HG02981 (cell line): ENCODE data around the gene KCTD17.
A peak's percentile ranks its signal among the peaks of the same experiment; 100 is the strongest.

Source experiments
- ATAC-seq: cut with Tn5 transposase; IDR thresholded peaks from one replicate; pipeline ENCODE4 v1.9.1; 2021; ENCODE audit warnings: mild to moderate bottlenecking, moderate library complexity; ENCODE audit not compliant: unreplicated experiment

KCTD17 gene, protein sequence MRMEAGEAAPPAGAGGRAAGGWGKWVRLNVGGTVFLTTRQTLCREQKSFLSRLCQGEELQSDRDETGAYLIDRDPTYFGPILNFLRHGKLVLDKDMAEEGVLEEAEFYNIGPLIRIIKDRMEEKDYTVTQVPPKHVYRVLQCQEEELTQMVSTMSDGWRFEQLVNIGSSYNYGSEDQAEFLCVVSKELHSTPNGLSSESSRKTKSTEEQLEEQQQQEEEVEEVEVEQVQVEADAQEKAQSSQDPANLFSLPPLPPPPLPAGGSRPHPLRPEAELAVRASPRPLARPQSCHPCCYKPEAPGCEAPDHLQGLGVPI

DNA sequence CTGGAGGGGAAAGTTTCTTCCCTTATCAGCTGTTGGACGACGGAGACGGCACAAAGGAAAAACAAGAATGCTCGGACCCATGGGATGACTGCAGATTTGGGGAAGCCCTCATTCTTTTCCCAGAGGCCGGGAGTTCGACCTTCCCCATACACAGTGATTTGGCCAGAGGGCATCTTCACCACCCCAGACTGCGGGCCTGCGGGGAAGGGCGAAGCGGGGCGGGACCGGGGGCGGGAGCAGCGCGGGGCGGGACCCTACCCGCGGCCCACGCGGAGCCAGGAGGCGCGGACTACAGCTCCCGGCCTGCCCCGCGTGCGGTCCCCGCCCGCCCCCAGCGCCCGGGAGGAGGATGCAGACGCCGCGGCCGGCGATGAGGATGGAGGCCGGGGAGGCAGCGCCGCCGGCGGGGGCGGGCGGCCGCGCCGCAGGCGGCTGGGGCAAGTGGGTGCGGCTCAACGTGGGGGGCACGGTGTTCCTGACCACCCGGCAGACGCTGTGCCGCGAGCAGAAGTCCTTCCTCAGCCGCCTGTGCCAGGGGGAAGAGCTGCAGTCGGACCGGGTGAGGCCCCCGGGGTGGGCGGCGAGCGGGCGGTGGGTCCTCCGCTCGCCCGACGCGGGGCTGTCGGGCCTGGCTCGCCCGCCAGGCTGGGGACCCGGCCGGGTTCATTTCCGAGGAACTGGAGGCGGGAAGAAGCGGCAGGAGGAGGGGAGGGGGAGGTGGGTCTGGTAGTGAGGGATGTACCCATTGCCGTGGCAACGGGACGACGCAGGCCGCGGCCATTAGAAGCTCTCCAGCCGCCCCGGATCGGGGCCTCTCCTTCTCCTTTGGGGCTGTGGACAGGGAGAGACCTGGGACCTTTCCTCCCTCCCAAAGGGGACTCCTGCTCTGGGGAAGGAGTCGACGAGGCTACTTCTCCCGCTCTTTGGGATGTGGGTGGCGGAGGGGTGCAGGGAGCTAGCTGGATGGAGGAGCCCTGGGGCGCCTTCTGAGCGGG is at the start of gene KCTD17:
Gene KCTD17 (plus strand): TSS at position 352 of the 995 bp plus-strand sequence. CDS start 19 bp downstream, at position 371.
- ATAC-seq = peak; percentile 86

DNA sequence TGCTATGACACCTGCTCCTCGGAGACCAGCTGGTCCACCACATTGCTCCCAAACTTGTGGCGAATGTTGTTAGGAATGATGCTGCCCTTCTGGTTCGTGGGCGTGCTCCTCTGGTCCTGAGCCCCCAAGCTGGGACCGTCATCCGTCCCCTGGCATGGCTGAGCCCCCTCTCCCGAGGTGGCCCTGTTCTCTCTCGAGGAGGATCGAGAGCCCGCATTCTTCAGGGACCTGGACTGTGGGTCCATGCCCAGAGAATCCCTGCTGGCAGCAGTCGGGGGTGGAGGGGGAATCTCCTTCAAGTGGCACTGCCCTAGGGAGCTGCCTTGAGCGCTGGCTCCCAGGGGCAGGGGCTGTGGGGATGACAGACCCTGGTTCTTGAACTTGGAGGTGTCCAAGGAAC is 49.7 kb upstream of the KCTD17 start:
- no peak for ATAC-seq

DNA sequence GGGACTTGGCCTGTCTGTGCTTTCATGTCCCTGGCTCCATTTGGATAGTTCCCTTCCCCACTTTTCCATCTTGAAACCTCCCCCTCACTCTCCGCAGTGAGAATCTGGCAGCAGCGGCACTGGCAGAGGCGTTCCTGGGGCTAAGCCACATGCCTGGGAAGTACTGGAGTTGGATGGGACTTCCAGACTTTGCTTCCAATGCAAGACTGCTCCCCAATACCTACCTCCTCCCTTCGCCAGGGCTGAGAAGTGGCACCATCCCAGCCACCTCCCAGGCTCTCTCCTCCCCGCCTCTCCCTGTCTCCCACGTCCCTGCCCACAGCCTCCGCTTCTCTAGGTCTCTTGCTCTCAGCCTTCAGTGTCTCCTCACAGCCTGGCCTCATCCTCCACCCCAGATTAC is 48.9 kb upstream of the KCTD17 start:
- no peak for ATAC-seq

DNA sequence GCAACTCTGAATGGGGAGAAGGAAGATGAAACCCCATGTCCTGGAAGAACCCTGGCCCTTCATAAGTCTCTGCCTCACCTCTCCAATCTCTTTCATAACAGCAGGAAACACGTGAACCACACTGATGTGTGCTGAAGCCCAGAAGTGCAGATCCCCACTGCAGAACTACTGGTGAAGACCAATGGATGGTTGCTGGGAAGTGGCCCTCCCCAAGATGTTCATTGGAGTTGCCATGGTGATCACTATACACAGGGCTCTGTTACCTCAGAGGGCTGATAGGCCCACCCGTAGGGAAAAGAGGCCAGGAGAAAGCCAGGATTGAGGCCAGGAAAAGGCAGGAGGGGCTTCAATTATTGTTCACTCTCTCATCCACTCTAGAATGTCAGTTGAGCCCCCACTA is 43.9 kb upstream of the KCTD17 start:
- ATAC-seq = no peak

DNA sequence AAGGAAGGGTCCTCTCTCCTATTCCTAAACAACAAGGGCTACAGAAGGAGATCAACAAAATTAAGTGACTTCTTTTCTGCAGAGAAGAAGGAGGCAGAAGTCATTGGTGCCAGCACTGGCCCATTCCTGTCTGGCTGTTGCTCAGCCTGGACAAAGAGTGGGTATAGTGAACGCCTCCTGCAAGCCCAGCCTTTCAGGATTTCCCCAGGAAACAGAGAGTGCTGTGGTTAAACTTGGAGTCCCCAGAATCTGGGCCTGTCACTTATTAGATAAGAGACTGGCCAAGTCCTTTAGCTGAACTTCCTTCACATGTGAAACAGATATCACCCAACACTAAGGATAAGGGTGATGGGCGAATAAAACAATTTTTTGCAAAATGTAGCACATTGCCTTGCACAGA is 43.2 kb upstream of the KCTD17 start:
- ATAC-seq = no peak

DNA sequence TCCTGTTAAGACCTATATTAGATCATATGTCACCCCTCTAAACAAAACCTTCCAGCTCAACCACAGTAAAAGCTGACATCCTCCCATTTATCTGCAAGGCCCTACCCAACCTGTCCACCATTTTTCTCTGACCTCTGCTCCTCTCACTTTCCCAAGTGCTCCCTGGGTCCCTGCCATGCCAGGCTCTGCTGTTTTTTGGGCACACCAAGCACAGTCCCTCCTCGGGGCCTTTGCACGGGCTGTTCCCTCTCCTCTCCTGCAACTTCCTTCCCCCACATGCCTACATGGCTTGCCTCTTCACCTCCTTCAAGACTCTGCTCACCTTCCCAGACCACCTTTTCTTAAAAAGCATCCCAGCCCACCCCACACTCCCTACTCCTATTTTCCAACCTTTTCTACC is 42.1 kb upstream of the KCTD17 start:
- no peak for ATAC-seq

DNA sequence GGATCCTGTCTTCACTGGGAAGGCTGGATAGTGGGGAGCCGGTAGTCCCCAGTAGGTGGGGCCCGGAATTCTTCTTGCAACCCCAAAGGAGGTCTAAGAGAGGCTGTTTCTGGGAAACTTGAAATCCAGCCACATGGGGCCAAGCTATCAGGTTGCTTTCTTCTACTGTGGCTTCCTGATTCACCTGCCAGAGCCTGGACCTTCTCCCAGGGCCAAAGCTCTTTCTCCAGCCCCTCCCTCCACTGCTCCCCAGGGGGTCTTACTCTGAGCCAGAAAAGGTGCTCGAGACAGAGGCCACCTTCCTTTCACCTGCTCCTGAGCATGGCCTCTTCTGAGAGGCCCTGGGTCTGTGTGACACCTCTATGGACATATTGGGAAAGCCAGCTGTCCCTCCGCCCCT is 41.4 kb upstream of the KCTD17 start:
- no peak for ATAC-seq

DNA sequence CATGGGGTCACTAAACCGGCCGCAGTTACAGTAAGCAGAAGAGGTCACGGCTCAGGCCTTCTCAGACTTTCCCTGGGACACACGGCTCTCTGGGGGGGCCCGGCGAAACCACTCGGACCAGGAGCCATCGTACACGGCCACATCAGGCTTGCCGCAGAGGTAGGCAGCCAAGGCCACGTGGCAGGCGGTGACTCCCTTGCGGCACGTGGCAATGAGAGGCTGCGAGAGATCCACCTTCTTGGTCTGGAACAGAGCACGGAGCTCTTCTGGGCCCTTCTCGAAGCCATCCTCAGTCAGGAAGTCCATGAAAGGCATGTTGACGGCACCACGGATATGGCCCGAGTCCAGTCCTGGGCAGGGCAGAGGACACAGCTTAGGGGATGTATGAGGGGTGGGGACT is 40.6 kb upstream of the KCTD17 start:
- ATAC-seq = no peak

DNA sequence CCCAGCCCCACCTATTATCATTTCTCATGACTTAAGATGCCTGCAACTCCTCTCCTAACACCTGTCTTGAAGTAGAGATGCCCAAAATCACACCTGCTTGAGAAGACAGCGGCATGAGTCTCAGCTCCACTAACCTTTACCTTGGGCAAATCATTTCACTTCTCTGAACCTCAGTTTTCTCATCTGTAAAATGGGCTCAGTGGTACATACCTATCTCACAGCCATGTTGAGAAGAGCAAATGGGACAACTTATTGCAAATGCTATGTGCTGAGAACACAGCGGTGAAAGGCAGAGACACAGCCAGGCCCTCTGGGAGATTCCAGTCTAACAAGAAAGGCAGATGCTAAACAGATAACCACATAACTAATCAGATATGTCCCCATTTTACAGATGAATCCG is 40.1 kb upstream of the KCTD17 start:
- no peak for ATAC-seq

DNA sequence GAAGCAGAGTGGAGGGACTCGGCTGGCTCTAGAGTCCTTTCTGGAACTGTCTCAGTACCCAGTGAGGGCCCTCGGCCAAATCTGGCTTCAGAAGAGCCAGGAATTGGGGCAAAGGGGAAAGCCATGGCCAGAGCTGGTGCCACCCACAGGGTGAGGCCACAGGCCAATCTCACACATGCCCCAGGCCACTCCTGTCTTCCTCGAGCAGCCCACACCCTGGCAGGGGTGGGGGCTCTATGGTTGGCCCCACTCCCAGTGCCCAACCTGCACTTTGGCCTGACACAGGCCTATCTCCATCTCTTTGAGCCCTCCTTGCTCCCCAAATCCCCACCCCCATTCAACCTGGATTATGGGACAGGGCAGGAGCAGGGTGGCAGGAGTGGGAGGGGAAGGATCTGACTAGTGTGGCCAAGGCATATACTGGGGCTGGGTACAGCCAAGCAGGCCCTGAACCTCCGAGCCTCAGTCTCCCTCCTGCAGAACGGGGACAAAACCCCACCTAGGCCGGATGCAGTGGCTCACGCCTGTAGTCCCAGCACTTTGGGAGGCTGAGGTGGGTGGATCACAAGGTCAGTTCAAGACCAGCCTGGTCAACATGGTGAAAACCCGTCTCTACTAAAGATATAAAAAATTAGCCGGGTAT is 39.2 kb upstream of the KCTD17 start:
- no peak for ATAC-seq

DNA sequence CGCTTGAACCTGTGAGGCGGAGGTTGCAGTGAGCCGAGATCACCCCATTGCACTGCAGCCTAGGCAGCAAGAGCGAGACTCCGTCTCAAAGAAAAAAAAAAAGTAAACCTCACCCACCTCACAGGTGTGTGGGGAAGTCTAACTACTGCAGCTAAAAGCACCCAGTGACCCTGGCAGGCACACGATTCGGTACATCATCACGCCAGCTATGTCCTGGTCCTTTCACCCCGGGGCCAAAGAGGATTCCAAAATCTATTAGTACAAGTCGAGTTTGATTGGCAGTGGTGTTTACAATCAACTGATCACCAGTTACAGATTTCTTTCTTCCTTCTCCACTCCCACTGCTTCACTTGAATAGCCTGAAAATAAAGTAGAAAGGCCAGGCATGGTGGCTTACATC is 38.6 kb upstream of the KCTD17 start:
- no peak for ATAC-seq

DNA sequence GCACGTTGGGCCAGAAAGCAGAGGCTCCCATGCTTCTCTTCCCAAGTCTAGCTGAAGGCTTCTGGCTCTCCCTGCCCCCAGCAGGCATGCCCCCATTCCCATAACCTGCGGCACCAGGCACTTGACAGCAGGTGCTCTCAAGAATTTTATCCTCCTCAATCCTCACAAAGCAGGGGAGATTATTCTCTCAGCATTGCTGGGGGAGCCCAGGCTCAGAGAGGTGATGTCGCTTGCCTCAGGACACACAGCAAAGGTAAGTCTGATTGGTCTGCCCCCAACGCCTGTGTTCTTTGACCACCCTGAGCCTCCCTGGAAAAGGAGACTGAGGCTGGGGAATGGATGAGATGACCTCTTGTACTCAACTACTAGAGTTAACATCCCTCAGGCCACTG is 37.1 kb upstream of the KCTD17 start:
- ATAC-seq = no peak

DNA sequence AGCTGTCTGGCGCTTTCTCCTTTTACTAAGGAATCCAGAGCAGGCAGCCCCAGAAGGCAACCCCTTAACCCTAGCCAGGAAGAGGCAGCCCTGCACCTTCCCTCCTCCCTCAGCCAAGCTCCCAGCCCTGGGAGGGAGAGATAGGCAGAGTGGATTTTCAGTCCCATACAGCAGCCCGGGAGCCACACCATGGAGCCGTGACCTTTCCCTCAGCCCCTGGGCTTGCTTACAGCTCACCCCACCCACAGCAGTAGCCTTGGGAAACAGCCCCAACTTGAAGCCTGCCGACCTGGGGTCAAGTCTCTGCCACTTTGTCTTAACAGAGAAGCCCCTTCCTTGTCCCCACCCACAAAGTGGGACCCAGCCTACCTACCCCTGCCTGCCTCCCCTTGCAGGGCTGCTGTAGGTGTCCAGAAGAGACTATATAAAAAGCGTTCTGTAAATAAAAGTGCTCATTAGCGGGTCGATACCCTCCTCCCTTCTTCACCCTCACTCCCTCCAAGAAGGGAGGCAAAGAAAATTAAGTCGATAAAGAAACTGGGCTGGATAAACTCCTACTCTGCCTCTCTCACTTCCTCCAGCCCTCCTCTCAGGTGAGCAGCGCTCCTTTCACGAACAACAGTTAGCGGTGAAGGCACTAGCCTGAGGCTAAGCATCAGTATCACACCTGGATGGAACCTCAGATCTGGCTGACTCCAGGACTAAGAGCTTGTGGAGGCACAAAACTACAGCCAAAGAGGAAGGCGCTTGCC is 36.5 kb upstream of the KCTD17 start:
- ATAC-seq = no peak

DNA sequence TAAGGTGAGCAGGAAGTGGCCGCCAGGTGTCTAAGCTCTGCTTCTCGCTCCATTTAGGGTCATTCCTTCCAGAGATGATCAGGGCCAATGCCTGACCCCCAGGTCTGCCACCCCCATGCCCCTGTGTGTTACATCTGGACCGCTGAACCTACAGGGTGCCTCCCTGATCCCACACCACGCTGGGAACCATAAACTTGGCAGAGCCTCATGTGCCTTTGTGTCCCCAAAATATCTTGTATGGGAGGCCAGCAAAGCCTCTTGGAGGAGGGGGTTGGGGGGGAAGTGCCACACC is 36.0 kb upstream of the KCTD17 start:
- no peak for ATAC-seq

DNA sequence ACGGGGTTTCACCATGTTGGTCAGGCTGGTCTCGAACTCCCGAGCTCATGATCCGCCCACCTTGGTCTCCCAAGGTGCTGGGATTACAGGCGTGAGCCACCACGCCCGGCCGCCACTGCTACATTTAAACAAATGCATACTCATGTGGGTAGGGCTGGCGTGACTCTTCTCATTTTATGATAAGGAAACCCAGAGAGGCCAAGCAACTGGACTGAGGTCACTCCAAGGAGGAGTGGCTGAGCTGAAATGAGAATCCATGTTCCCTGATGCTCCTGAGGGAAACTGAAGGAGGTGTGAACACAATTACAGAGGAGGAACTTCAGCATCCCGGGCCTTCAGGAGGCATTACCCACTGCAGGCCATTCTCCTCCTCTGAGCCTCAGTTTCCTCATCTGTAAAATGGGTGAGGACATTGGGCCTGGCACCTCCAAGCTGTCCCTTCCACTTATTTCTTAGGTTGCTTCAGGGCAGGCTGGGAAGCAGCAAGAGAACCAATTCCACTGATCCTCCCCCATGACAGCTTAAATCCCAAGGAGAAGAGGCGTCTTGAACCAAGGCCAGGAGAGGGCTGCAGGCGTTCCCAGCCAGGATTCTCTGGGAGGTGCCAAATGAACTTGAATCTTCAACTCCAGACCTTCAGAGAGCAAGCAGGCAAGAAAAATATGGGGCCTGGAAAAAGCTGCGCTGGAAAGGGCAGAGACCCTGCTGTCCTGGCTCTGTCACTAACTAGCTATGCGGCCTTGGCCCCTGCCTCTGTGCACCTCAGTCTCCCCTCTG is 35.2 kb upstream of the KCTD17 start:
- no peak for ATAC-seq

DNA sequence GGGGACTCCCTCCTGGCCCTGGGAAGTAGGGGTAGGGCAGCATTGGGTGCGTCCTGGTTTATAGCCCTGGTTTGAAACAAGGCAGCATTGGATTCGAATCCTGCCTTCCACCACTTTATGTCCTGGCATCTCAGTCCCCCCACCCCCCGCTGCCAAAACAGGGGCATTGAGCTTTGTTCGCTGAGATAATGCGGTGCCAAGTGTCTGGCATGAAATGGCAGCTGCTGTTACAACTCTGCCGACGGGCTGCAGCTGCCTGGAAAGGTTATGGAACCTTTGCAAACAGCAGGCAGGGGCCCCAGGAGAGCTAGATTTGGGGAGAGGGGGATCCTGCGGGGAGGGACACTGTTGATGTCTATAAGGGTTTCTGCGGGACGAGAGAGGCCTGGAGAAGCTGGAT is 34.2 kb upstream of the KCTD17 start:
- ATAC-seq = no peak

DNA sequence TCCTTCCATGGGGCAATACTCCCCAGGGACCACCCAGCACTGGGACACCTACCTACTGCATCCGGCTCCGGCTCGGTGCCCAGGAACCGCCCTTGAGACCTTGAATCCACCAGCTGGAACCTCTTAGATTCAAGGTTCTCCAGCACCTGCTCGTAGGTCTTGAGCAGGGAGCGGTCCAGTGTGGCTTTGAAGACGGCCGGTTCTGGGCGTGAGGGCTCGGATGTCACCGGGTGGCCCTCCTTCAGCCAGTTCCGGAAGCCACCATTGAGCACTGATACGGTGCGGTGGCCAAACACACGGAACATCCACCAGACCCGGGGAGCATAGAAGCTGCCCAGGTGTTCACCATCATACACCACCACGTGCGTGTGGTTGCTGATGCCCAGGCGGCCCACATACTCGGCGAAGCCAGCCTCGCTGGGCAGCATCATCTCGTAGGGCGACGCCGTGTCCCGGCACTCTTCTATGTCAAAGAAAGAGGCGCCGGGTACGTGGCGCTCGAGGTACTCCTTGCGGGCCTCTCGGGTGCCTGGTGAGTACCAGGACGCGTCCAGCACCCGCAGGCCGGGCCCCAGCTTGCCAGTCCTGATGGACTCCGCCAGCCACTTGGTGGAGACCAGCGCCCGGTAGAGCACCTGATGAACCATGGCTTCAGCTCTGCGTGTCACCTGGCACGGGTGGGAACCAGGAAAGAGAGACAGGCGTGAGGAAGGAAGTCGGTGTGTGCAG is 33.3 kb upstream of the KCTD17 start:
- no peak for ATAC-seq

DNA sequence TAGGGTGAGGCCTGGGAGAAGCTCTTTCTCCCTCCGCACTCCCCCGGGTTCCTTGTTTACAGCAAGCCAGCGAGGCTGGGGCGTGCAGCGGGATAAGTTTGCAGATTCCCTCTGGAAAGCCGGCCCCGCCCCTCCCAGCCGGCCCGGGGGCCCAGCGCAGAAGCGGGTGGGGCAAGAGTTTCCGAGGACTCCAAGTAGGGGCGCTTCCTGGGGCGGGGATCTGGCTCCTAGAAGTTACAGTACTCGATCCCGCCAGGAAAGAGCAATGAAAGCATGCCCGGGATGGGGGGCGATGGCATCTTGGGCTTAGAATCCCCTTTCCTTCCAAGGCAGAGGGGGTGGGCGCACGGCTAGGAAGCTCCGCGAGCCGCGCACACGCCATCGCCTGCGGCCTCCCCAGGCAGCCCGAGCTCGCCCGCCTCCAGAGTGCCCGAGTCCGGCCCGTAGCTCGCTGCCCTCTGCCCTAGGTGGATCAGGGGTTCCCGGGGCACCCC is 32.7 kb upstream of the KCTD17 start:
- peak; percentile 24 for ATAC-seq
